ENCODE data around the gene MARK4.

The MARK4 gene

DNA sequence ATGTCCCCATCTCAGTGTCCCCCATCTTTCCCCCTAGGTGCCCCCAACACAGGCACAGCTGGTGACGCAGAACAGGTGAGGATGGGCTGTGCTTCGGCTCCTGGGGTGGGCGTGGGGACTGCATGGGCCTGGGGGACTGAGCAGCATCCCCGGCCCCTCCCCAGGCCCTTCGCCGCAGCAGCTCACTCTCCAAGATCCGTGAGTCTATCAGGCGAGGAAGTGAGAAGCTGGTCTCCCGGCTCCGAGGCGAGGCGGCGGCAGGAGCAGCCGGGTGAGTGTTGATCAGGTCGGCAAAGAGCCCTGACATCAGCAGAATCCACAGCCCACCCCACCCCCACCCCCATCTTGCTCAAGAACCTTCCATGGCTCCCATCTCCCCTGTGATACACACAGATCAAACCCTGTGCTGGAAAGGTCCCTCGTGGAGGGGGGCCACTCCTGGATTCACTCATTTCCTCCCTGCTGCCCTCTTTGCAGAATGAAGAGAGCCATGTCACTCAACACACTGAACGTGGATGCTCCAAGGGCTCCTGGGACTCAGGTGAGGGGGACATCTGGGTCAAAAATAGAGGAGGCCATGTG is 99.5 kb downstream of the MARK4 start:
- H3K4me3 ChIP-seq (ENCODE audit: low read depth, low read length), result no peak overlapping the region
- no peak for DNase-seq (ENCODE audit: low read depth)

- DNase-seq (ENCODE audit: low read depth), result no peak
- no peak overlapping the region for H3K4me3 ChIP-seq (ENCODE audit: low read depth, low read length)
Observed at GRCh38 chr19:45351401-45351952, 100.4 kb downstream of the MARK4 start.

DNA sequence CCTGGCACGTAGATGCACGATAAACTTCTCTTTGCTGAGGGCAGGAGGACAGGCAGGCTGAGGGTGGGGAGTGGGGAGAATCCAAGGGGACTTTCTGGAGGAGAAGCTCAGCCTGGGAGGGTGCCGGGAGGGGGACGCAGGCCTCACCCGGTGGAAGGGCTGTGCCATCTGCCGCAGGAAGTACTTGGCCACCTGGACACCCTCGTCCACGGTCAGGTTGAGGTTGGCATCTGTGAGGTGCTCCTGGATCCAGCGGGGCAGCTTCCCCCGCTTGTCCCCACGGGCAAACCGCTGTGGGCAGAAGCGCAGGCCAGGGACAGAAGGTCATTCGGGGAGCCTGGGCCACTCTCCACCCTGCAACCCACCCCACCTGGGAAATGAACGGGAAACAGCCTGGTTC is 101.0 kb downstream of the MARK4 start:
- no peak for DNase-seq (ENCODE audit: low read depth)
- no peak overlapping the region for H3K4me3 ChIP-seq (ENCODE audit: low read depth, low read length)

DNA sequence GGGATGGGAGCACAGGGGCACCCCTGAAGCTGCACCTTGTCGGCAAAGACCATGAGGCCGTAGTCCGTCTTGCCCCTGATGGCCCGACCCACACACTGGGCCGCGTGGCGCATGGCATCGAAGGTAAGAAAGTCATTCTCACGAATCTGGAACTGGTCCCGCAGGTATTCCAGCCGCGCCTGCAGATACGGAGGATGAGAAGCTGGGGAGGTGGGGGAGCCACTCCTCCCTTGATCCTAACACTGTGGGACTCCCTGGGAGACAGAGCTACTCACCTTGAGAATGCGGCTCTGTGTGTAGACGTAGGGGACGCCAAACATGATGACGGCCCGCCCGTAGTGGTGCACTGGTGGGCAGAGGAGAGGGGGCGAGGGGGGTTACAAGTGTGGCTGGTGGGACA is 101.4 kb downstream of the MARK4 start:
- H3K4me3 ChIP-seq (ENCODE audit: low read depth, low read length), result no peak overlapping the region
- DNase-seq (ENCODE audit: low read depth), result no peak

DNA sequence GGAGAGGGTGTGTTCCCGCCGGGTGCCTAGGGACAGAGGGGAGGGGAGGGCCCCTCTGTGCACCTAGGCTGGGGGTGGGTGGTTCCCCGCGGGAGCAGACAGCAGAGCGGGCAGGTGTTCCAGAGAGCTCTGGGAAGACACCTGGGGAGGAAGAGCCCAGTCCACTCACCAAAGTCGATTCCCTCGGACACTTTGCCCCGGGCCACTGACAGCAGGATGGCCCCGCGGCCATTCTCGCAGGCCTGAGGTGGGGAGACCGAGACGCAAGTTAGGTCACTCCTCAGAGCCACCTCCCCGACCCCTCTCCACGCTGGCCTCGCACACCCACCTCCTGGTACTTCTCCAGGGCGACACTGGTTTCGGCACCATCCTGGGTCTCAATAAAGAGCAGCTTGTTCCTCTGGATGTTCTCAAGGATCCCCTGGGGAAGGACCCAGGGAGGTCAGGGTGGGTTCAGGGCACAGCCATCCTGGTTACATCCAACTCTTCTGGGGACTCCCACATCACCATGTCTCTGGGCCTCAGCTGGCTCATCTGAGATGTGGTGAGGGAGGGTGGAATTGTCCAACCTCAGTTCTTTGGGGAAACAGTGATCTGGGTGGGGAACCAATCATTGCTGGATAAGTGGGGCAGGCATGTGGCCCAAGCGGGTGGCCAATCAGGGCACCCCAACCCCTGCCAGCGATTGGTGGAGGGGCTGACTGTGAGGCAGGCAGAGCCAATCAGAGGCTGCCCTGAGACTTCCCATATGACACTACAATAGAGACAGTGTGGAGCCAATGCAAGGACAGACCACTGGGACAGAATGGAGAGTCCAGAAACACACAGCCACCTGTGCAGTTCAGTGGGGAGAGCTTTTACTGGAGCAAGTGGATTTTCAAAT is 102.1 kb downstream of the MARK4 start:
- no peak for DNase-seq (ENCODE audit: low read depth)
- no peak overlapping the region for H3K4me3 ChIP-seq (ENCODE audit: low read depth, low read length)

GRCh38 chr19:45354241-45354842 is 103.3 kb downstream of the MARK4 start:
- no peak for DNase-seq (ENCODE audit: low read depth)
- no peak overlapping the region for H3K4me3 ChIP-seq (ENCODE audit: low read depth, low read length)
